ENCODE measurements around the gene ZNF678.
A peak's percentile ranks its signal among the peaks of the same experiment; 100 is the strongest.
"Not testable (repeated sequence)": the region's sequence is repeated elsewhere in the genome, so short reads cannot be mapped to it uniquely, and the experiment has no call there.

ZNF678 gene

DNA sequence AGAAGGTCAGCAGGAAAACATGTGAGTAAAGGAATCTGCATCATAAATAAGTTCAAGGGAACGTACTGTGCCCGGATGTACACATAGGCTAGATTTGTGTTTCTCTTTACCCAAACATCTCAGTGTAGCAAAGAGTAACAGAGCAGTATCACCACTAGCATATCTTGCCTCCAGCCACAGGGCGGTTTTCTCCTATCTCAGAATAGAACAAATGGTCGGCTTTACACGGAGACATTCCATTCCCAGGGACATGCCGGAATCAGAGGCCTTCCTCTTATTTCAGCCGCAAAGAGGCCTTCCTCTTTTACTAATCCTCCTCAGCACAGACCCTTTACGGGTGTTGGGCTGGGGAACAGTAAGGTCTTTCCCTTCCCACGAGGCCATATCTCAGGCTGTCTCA, 42.9 kb downstream of the ZNF678 start:
- not testable (repeated sequence) for DNase-seq

DNA sequence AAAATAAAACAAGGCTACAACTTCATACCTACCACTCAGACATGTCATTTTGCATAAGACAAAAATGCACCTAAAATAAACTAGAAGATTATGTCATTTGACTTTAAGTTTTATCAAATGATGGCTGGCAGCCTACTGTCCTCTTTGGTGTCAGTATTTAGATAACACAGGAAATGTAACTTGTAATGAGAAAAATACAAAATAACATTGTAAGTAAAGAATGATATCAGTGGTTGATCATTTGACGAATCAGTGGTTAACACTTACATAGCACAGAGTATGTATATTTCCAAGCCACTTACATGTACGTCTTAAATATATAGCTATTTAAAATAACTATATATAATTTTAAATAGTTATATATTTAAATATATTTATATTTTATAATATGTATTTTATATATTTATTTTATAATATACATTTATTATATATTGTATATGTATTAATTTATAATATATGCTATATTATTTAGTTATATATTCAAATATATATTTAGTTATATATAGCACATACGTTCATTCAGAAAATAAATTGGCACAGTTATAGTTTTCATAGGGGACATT, 44.1 kb downstream of the ZNF678 start:
- no peak for DNase-seq

DNA sequence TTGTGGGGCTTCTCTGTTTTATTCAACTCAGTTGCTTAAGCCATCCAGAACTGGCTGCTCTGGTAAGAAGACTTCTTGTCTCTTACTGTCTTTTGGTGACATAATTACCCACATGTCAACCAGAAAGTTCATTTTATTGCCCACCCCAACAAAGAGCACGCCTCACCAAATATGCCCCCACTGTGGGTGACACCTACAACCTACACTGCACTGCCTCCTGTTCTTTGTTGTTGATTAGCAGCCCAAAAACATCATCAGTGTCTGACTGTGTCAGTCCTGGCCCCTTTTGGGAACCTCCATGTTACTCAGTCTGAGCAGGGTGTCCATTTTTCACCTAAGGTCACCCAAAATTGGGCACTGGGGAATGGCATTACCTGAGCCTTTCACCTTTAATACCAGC, 49.3 kb downstream of the ZNF678 start:
- no peak for DNase-seq

DNA sequence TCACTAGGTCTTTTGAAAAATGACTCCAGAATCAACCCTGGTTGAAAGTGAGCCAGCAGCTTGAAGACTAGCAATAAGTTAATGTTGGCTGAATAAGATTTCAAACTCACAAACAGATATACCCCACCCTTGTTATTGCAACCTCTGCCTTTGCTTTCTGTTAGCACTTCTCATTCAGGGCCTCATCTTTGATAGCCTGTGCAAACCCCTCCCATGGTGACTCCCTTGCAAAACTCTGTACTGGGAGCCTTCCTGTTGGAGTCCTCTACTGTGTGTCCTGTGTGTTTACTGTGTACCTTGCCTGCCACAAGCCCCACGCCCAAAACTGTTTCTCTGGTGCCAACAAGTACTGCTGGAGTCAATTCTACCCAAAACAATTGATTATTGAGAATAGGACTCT, 50.2 kb downstream of the ZNF678 start:
- no peak for DNase-seq

DNA sequence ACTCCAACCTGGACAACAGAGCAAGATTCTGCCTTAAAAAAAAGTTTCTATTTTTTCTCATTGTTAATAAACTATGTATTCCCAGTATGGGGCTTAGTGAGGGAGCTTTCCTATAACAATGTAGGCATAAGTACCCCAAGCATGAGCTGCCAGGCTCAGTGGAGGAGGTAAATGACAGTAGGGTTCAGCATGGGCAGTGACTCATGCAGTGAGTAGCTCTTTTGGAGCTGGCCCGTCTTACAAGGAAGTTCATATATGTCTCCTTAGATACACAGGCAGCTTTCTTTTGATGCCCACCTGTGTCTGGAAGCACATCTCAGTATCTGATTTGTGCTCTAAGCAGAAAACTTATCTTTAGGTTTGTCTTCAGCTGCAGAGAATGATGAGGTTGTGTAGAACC, 57.9 kb downstream of the ZNF678 start:
- no peak for DNase-seq

DNA sequence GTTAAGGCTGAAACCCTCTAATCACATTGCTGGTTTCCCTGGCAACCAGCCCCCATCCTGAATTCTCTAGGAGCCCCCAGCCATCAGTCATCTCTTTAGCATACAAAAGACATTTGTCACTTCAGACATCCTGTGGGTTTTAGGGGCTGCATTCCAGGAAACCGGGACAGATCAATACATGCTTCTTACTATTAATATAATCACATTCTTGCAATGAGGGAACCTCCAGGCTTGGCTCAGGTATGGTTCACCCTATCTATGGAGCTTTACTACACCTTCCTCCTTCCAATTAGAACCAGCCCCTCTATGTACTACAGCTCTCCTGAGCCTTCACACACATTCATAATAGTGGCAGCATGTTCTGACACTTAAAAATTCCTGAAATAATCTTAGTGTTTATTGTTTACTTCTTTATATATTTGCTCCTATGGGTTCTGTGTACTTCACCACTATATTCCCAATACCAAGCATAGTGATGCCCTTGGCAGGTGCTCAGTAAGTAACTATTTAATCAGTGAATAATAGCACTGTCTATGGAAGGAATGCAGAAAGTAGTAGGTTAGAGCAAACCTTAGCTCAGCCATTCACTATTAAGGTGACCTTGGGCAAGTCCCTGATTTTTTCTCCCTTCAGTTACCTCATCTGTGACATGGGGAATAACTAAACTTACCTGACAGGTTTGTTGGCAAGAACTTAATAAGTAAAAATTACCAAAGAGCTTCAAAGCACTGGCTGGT, 59.6 kb downstream of the ZNF678 start:
- DNase-seq, result no peak

DNA sequence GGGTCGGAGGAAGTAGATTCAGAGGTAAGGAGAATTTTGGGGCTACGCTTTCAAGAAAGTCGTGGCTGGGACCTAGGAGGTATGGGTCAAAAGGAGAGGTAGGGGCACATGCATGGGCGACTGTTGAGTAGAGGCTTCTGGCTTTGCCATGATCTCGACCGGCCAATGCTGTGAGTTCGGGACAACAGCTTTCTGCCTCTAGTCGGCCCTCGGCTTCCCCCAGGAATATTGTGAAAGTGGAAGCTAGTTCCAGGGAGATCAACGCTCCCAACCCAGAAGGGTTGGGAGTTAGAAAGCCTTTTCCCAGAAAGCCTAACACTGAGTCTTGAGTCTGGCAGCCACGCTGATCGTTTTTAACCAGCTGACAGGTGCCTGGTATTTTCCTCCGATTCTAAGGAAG, 69.0 kb downstream of the ZNF678 start:
- no peak for DNase-seq

DNA sequence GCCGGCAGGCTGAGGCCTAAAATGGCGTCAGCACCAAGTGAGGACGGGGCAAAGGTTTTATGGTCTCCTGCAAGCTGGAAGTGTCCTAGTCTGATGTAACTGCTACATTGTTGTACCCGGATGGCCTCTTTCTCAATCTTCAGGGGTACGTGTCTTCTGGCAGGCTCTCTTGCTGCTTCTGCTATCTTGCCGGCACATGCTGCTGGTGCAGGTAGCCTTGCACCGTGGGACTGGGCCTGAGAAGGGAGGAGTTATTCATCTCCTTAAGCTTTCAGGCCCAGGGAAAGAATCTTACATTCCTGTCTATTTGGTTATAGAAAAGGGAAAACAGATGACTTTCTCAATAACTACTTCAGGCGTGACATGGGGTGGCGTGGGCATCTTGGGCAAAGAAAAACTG, 72.2 kb downstream of the ZNF678 start:
- no peak for DNase-seq

DNA sequence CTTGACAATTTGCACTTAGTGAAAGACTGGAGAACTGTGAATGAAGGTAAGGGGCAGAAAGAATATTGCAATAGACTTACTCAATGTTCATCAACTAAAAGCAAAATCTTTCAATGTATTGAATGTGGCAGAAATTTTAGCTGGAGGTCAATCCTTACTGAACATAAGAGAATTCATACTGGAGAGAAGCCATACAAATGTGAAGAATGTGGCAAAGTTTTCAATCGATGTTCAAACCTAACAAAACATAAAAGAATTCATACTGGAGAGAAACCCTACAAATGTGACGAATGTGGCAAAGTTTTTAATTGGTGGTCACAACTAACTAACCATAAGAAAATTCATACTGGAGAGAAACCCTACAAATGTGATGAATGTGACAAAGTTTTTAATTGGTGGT, 91.1 kb downstream of the ZNF678 start:
- DNase-seq, result no peak

DNA sequence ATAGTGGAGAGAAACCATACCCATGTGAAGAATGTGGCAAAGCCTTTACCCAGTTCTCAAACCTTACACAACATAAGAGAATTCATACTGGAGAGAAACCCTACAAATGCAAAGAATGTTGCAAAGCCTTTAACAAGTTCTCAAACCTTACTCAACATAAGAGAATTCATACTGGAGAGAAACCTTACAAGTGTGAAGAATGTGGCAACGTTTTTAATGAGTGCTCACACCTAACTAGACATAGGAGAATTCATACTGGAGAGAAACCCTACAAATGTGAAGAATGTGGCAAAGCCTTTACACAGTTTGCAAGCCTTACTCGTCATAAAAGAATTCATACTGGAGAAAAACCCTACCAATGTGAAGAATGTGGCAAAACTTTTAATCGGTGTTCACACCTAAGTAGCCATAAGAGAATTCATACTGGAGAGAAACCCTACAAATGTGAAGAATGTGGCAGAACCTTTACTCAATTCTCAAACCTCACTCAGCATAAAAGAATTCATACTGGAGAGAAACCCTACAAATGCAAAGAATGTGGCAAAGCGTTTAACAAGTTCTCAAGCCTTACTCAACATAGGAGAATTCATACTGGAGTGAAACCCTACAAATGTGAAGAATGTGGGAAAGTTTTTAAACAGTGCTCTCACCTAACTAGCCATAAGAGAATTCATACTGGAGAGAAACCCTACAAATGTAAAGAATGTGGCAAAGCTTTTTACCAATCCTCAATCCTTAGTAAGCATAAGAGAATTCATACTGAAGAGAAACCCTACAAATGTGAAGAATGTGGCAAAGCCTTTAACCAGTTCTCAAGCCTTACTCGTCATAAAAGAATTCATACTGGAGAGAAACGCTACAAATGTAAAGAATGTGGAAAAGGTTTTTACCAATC, 91.7 kb downstream of the ZNF678 start:
- peak; percentile 40 for DNase-seq

DNA sequence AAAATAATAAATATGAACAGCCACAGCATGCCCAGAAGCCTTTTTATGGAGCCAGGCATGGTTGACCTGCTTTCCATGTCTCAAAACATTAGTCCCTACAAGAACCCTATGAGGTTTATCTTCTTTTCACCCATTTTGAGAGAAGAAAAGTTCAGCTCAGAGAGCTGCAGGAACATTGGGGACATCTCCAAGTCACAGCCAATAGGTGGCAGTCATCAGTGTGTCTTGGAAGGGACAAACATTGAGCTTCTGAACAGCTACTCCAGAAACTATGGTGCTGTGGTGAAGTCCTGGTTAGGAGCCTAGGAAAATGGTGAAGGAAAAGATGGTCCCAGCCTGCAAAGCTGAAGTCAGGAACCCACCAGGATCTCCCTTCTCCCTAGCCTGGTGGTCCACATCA, 98.1 kb downstream of the ZNF678 start:
- DNase-seq, result no peak

DNA sequence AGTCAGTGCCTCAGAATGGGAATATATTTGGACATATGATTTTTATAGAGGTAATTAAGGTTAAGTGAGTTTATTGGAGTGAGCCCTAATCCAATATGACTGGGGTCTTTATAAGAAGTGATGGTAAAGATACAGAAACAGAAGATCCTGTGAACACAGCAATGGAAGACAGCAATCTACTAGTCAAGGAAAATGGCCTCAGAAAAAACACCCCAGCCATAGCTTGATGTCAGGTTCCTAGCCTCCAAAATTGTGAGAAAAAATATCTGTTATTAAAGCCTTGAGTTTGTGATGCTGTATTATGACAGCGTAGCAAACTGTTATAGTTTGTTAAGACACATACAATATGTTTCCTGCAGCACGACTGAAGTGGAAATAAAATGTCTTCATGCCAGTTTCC, 99.6 kb downstream of the ZNF678 start:
- DNase-seq, result no peak

DNA sequence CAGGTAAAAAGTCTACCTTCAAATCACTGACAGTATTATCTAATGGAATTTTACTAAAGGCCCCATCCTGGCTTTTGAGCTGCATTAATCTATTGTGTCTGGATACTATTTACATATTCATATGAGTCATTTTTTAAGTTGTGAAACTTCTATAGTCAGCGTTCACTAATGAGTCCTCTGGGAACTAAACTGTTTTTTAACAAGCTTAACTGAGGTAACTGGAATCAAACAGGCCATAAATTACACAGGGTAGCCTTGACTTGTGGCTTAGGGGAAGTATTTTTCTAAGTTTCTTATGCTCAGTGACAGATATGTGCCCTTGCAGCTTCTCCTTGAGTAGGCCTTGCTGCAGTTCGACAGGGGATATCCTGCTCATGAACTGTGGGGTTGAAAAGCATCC, 102.9 kb downstream of the ZNF678 start:
- no peak for DNase-seq

DNA sequence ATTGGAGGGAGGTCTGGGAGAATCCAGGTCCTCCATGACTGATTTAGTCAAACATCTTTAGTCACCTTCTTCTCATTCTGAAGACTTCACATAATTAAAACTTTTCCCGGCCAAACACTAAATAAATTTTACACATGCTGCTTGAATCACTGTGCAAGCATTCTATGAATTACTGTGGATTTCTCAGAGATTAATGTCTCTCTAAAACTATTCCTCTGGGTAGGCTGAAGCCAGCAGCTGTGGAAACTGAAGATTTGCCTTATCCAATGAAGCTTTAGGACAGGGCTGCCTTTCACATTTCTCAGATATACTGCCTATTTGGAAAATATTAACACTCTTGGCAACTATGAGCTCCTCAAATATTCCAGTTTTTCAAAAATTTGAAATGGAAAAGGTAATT, 110.1 kb downstream of the ZNF678 start:
- no peak for DNase-seq

DNA sequence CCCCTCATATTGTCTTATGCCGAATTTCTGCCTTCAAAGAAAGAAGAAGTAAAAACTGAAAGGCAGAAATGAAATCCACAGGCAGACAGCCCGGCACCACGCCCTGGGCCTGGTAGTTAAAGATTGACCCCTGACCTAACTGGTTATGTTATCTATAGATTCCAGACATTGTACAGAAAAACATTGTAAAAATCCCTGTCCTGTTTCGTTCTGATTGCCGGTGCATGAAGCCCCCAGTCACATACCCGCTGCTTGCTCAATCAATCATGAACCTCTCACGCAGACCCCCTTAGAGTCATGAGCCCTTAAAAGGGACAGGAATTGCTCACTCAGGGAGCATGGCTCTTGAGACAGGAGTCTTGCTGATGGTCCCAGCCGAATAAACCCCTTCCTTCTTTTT, 122.5 kb downstream of the ZNF678 start:
- peak; percentile 94 for DNase-seq

DNA sequence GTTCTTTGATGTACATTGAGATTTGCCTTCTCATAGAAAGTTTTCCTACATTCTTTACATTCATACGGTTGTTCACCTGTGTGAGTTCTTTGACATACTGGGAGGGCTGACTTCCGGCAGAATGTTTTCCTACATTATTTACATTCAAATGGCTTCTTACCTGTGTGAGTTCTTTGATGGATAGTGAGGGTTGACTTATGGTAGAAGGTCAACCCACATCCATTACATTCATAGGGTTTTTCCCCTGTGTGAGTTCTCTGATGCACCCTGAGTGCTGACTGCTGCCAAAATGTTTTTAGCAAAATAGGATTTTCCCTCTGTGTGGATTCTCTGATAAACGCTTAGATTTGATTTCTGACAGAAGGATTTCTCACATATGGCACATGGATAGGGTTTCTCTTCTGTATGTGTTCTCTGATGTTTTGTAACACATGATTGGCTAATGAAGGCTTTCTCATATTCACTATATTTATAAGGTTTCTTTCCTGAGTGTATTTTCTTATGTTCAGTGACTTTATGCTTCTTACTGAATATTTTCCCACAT, 134.0 kb downstream of the ZNF678 start:
- no peak for DNase-seq

DNA sequence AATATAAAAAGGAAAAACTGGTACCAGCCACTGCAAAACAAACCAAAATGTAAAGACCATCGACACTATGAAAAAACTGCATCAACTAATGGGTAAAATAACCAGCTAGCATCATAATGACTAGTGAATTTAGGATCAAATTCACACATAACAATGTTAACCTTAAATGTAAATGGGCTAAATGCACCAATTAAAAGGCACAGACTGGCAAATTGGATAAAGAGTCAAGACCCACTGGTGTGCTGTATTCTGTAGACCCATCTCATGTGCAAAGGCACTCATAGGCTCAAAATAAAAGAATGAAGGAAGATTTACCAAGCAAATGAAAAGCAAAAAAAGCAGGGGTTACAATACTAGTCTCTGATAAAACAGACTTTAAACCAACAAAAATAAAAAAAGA, 138.3 kb downstream of the ZNF678 start:
- DNase-seq, result not testable (repeated sequence)

DNA sequence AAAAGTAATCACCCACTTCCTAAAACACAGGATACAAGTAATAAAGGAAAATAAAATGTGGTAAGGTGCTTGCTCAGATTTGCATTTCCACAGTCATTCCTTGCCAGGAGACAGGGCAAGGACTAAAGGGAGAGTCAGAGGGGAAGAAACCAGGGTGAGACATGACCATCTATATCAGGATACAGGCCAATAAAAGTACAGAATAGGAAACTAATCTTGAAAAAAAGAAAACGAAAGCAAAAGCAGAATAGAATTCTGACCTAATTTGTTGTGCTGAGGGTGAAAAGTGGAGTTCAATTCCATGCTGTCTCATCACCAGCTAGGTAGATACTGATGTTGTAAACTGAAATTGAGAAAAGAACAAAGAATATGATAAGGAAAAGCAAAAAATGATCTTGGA, 144.5 kb downstream of the ZNF678 start:
- peak; percentile 75 for DNase-seq

DNA sequence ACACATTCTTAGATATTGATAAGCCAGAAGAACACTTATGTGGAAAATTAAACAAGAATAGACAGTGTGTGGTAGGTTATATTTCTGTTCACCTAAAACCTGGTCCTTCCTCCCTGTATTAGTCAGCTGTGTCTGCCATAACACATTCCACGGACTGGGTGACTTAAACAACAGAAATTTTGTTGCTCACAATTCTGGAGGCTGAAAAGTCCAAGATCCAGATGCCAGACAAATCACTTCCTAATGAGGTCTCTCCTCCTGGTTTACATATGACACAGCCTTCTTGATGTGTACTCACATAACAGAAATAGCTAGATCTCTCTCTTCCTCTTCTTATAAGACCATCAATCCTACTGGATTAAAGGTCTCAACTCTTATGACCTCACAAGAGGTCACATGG, 146.1 kb downstream of the ZNF678 start:
- DNase-seq, result no peak

DNA sequence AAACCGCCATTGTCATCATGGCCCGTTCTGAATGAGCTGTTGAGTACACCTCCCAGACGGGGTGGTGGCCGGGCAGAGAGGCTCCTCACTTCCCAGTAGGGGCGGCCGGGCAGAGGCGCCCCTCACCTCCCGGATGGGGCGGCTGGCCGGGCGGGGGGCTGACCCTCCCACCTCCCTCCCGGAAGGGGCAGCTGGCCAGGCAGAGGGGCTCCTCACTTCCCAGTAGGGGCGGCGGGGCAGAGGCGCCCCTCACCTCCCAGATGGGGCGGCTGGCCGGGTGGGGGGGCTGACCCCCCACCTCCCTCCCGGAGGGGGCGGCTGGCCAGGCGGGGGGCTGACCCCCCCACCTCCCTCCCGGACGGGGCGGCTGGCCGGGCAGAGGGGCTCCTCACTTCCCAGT, 147.1 kb downstream of the ZNF678 start:
- not testable (repeated sequence) for DNase-seq

DNA sequence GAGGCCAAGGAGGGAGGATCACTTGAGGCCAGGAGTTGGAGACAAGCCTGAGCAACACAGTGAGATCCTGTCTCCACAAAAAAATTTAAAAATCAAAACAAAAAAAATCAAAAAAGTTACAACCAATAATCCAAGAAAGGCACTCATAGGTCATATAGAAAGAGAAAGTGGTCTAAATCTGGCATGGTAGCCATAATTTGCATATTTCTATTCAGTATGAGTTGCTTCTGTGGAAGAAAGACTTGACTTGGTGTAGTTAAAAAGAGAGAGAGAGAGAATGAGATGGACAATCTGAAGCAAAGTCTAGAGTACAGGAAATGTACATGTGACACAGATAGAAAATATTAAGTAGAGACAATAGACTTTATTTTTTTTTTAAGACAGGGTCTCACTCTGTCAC, 149.3 kb downstream of the ZNF678 start:
- DNase-seq, result no peak

DNA sequence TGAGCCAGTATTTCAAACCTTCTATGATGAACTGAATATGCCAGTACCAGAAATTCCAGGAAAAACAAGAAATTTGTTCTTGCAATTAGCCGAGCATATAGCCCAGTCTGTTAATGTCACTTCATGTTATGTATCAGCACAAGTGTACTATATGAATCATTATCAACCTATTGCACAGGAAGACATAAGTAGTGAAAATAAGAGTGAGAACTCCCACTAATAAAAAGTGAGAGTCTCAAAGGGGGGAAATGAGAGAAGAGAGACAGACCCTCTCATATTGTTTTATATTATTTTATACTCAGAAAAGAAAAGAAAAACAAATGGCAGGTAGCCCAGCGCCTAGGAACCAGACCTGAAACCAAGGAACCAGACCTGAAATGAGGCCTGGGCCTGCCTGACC, 155.6 kb downstream of the ZNF678 start:
- no peak for DNase-seq

DNA sequence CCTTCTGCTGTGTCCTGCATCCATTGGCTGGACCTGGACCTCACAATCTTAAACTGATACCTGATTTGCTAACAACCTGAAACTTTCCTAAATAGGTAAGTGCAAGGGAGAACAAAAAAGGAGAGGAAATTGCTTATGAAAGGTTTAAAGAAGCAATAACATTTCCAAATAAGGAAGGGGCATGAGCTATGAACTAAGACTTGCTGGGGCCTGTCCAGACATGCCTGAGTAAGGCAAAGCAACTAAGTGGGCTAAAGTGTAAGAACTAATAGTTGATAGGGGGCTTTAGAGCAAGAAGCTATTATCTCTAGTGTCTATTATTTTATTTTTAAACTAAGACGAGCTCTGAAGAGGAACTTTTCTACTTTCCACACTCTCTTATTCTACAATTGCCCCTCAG, 160.1 kb downstream of the ZNF678 start:
- no peak for DNase-seq

DNA sequence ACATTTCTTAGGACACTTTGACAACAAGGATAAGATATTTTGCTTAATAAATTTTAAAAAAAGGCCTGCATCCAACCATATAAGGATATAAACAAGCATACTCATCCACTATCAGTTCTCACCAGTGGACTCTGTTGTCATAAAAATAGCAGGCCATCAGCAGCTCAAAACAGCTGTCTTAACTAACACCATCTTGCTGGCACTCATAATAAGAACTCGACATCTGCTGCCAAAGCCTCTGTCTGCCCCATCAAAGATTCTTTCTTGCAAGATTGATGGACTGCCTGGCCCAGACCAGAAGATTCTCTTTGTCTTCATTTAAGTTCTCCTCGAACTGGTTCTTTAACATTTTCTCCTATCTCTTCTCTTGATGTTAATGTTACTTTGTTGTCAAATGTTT, 161.7 kb downstream of the ZNF678 start:
- no peak for DNase-seq

All from OCI-M1 (cell line).